ENCODE results near the gene TMC5.
A peak's percentile ranks its signal among the peaks of the same experiment; 100 is the strongest.

The TMC5 gene

GRCh38 chr16:19522397-19522732 lies 104.7 kb downstream of the TMC5 start:
- H3K4me3 ChIP-seq (replicated peaks; ENCODE audit: low read depth, low read length), result peak overlapping the region; percentile 77; the same call in 1 of the 2 replicates
- TF ChIP-seq, protein P1, sequence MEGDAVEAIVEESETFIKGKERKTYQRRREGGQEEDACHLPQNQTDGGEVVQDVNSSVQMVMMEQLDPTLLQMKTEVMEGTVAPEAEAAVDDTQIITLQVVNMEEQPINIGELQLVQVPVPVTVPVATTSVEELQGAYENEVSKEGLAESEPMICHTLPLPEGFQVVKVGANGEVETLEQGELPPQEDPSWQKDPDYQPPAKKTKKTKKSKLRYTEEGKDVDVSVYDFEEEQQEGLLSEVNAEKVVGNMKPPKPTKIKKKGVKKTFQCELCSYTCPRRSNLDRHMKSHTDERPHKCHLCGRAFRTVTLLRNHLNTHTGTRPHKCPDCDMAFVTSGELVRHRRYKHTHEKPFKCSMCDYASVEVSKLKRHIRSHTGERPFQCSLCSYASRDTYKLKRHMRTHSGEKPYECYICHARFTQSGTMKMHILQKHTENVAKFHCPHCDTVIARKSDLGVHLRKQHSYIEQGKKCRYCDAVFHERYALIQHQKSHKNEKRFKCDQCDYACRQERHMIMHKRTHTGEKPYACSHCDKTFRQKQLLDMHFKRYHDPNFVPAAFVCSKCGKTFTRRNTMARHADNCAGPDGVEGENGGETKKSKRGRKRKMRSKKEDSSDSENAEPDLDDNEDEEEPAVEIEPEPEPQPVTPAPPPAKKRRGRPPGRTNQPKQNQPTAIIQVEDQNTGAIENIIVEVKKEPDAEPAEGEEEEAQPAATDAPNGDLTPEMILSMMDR (IDR thresholded peaks at IDR 0.05; ENCODE audit: low read depth, low read length, missing control alignments), result no peak
- DNase-seq (ENCODE audit: extremely low read depth, low read depth), result no peak

DNA sequence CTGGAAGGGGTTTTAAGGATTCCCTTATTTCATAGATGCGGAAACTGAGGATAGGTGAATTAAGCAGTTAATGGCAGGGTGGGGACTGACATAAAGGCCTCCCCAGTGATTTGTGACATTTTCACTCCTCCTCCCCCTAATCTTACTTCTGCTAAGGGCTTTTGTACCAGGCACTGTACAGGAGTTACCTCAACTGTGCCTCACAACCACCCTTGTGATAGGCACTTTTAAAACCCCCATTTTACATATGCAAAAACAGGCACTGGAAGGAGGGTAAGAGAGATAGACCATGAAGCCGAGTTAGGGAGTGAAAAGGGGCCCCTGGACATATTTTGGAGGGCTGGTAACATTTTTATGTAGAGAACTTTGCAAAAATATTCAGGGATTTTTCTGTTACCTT lies 105.1 kb downstream of the TMC5 start:
- TF ChIP-seq, protein P1 (IDR thresholded peaks at IDR 0.05; ENCODE audit: low read depth, low read length, missing control alignments), result no peak
- H3K4me3 ChIP-seq (replicated peaks; ENCODE audit: low read depth, low read length), result no peak overlapping the region
- DNase-seq (ENCODE audit: extremely low read depth, low read depth), result no peak

DNA sequence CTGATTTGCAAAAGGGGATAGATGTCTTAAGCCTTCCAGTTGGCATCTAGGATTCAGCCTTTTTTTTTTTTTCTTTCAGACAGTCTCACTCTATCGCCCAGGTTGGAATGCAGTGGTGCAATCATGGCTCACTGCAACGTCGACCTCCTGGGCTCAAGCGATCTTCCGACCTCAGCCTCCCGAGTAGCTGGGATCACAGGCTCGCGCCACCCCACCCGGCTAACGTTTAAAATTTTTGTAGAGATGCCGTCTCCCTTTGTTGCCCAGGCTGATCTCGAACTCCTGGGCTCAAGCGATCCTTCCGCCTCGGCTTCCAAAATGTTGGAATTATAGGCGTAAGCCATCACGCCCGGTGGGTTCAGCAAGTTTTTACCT lies 105.5 kb downstream of the TMC5 start:
- DNase-seq (ENCODE audit: extremely low read depth, low read depth), result no peak
- no peak overlapping the region; the same call in 1 of the 2 replicates for H3K4me3 ChIP-seq (replicated peaks; ENCODE audit: low read depth, low read length)
- TF ChIP-seq, protein P1 (IDR thresholded peaks at IDR 0.05; ENCODE audit: low read depth, low read length, missing control alignments), result no peak

DNA sequence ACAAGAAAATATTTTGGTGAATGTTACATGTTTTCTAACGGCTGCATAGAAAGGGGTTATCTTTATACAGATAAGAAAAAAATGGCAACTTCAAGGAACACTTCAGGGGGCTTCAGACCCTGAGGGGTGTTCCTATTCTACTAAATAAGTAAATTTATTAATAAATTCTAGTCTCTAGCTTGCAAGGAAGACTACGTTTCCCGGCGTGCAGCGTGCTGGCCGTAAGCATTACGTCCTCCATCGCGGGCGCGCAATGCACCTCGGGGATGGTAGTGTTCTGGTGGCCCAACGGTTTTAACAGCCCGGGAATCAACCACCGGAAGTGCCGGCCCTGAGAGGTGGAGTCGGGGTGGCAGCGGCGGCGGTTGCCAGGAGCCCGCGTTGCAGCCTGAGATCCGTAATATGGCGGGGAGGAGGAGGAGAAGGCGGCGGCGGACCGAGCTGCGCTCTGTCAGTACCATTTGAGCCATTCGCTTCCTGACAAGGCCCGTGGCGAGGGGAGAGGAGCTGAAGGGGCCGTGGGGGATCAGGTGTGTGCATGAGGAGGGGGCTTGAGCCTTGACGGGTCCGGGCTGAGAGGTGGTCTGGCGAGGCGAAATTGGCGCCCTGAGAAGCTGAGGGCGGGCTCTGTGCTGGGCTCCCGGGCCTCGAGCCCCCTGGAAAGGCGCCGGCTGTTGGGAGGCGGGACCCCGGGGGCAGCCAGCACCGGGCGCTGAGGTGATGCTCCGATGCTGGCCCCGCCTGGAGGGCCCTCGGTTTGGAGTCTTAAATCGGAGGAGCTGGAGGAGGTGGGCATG lies 106.1 kb downstream of the TMC5 start, which contains the start of gene CCP110:
Gene CCP110 (plus strand): TSS at position 384 of the 797 bp plus-strand sequence. CDS start 3,940 bp downstream, outside the sequence.
- DNase-seq (ENCODE audit: extremely low read depth, low read depth), result peak; percentile 86
- H3K4me3 ChIP-seq (replicated peaks; ENCODE audit: low read depth, low read length), result peak within 1 kb of the TSS; percentile 90
- TF ChIP-seq, protein P1 (IDR thresholded peaks at IDR 0.05; ENCODE audit: low read depth, low read length, missing control alignments), result no peak

- peak overlapping the region; percentile 90 for H3K4me3 ChIP-seq (replicated peaks; ENCODE audit: low read depth, low read length)
- TF ChIP-seq, protein P1 (IDR thresholded peaks at IDR 0.05; ENCODE audit: low read depth, low read length, missing control alignments), result no peak
- no peak for DNase-seq (ENCODE audit: extremely low read depth, low read depth)
These were observed 106.6 kb downstream of the TMC5 start for GRCh38 chr16:19524356-19524615.

DNA sequence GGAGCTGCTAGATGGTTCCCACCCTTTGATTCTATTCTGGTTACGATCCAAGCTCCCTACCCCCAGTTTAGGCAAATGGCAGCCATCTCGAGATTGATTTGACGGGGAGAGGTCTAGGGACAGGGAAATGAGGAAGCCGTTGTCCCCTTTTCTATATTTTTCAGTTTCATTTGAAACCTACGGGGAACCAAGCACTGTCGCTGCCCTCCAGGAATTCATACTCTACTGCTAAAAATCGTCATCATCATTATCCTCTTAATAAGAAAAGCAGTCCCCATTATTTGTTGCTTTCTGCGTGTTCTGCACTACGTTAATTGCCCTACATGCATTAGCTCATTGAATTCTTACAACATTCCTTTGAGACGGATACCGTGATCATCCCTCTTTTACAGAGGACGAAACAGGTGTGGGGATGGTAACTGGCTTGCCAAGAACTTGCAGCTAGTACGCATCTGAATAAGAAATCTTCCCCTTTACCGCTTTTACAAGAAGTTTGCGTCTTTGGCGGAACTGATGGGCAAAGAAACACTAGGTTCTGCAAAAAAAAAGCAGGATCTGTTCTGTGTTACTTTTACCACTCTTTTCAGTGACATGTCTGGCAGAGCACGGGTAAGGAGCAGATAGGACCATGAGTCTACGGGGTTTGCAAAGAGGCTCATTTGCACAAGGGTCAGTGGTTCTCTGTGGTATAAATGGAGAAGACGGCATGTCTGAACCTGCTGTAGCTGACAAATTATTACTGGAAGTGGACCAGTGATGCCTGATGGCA lies 107.1 kb downstream of the TMC5 start:
- no peak for DNase-seq (ENCODE audit: extremely low read depth, low read depth)
- TF ChIP-seq, protein P1 (IDR thresholded peaks at IDR 0.05; ENCODE audit: low read depth, low read length, missing control alignments), result no peak

More for the DNA sequence above, 107.1 kb downstream of the TMC5 start:
- H3K4me3 ChIP-seq (replicated peaks; ENCODE audit: low read depth, low read length), result peak overlapping the region; percentile 90
